ENCODE results near the gene KIAA1217.

The KIAA1217 gene

DNA sequence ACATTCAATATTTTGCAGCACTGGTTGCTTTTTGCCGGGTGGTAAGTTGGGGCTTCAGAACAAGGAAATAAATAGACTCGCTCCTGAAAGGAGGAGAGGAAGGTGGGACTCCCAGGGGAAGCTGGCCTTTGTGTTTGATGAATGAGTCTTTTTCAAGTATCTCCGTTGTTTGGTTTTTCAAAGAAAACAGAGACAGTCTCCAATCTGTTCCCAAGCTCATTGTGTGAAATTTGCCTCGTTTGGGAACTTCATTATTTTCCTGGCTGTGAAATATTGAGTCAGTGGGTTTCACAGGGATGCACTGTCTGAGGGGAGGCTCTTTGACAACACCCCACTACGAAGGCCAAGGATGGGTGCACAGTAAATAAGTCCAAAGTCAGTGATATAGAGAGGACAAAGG is 38.7 kb upstream of the KIAA1217 start:
- Histone ChIP-seq H3K4me1 (no peaks in the 10 kb centered on the region), H3K9me3 (no peaks in the 10 kb centered on the region), H3K27me3 (no peaks in the 10 kb centered on the region), H3K27ac (no peak overlapping the region), H3K36me3 (no peaks in the 10 kb centered on the region), H3K4me3 (no peak overlapping the region)
- TF ChIP-seq, protein P1, sequence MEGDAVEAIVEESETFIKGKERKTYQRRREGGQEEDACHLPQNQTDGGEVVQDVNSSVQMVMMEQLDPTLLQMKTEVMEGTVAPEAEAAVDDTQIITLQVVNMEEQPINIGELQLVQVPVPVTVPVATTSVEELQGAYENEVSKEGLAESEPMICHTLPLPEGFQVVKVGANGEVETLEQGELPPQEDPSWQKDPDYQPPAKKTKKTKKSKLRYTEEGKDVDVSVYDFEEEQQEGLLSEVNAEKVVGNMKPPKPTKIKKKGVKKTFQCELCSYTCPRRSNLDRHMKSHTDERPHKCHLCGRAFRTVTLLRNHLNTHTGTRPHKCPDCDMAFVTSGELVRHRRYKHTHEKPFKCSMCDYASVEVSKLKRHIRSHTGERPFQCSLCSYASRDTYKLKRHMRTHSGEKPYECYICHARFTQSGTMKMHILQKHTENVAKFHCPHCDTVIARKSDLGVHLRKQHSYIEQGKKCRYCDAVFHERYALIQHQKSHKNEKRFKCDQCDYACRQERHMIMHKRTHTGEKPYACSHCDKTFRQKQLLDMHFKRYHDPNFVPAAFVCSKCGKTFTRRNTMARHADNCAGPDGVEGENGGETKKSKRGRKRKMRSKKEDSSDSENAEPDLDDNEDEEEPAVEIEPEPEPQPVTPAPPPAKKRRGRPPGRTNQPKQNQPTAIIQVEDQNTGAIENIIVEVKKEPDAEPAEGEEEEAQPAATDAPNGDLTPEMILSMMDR (IDR thresholded peaks at IDR 0.05) = no peak
- DNase-seq = no peak
- intact Hi-C loops (cut with DNase I; ENCODE audit: low total_unique reads) = no loop called here

DNA sequence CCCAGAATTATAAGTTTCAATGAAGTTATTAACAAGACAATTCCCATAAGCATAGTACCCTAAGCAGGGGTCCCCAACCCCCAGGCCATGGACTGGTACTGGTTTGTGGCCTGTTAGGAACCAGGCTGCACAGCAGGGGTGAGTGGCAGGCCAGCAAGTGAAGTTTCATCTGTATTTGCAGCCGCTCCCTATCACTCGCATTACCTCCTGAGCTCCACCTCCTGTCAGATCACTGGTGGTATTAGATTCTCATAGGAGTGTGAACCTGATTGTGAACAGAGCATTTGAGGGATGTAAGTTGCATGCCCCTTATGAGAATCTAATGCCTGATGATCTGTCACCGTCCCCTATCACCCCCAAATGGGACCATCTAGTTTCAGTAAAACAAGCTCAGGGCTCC is 36.0 kb upstream of the KIAA1217 start:
- no peaks in the 10 kb centered on the region for H3K27me3 ChIP-seq
- intact Hi-C loops (cut with DNase I; ENCODE audit: low total_unique reads) = no loop called here
- peaks cover 0 to 4% (median 0%) of the 10 kb centered on the region in 3 donors for H3K9me3 ChIP-seq
- H3K4me1 ChIP-seq = no peaks in the 10 kb centered on the region
- H3K4me3 ChIP-seq = no peak overlapping the region
- H3K36me3 ChIP-seq = no peaks in the 10 kb centered on the region
- TF ChIP-seq, protein P1 (IDR thresholded peaks at IDR 0.05) = no peak
- no peak overlapping the region for H3K27ac ChIP-seq
- DNase-seq = no peak

DNA sequence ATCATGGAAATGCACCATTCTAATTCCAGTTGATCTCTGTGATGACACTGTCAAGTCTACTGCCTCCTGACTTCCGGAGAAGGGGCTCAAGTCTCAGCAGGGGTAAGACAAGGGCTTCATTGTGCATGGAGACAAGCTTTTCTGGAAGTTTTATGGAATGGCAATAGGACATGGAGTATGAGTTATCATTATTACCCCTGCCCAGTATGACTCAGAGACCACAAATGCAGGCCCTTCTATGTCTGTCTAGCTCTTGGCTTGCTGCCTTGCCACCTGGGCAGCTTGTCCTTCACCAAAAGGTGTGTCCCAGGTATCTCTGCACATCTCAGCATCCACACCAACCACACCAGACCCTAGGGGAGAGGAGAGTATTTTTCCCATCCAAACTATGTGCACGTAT is 34.9 kb upstream of the KIAA1217 start:
- H3K4me1 ChIP-seq = no peaks in the 10 kb centered on the region
- H3K9me3 ChIP-seq = peaks cover 0 to 4% (median 0%) of the 10 kb centered on the region in 3 donors
- no peak overlapping the region for H3K27ac ChIP-seq
- DNase-seq = no peak
- H3K36me3 ChIP-seq = no peaks in the 10 kb centered on the region
- TF ChIP-seq, protein P1 (IDR thresholded peaks at IDR 0.05) = no peak
- H3K4me3 ChIP-seq = no peak overlapping the region
- H3K27me3 ChIP-seq = no peaks in the 10 kb centered on the region
- intact Hi-C loops (cut with DNase I; ENCODE audit: low total_unique reads) = no loop called here

DNA sequence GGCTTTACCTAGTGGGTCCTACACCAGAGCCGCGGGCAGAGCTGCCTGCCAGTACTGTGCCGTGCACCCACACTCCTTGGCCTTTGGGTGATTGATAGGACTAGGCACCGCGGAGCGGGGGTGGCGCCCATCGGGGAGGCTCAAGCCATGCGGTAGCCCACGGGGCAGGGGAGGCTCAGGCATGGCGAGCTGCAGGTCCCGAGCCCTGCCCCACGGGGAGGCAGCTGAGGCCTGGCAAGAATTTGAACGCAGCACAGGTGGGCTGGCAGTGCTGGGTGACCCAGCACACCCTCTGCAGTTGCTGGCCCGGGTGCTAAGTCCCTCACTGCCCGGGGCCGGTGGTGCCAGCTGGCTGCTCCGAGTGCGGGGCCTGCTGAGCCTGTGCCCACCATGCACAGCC is 32.3 kb upstream of the KIAA1217 start:
- Histone ChIP-seq H3K4me3 (no peak overlapping the region), H3K4me1 (no peaks in the 10 kb centered on the region), H3K36me3 (no peaks in the 10 kb centered on the region), H3K27me3 (no peaks in the 10 kb centered on the region), H3K9me3 (peaks cover 0 to 10% (median 0%) of the 10 kb centered on the region in 3 donors), H3K27ac (no peak overlapping the region)
- TF ChIP-seq, protein P1 (IDR thresholded peaks at IDR 0.05) = no peak
- intact Hi-C loops (cut with DNase I; ENCODE audit: low total_unique reads) = no loop called here
- no peak for DNase-seq

DNA sequence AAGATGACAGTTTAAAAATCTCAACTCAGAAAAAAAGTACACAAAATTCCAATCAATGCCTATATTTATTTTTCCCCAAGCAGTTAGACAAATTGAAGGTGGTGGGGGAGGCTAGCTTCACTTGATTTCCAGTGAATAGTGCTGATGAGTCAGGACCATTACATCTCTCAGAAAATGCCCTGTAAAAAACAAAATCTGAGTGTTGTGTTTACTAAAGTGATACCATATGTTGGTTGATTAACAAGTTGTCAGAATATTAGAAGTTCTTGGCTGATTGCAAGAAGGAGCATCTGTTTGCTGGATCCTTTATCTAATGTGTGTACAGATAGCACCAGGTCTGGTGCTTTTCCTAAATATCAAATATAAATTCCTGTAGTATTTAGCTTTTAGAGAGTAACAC is 31.3 kb upstream of the KIAA1217 start:
- H3K4me1 ChIP-seq = no peaks in the 10 kb centered on the region
- TF ChIP-seq, protein P1 (IDR thresholded peaks at IDR 0.05) = no peak
- H3K27me3 ChIP-seq = no peaks in the 10 kb centered on the region
- no peak overlapping the region for H3K4me3 ChIP-seq
- H3K36me3 ChIP-seq = no peaks in the 10 kb centered on the region
- DNase-seq = no peak
- H3K27ac ChIP-seq = no peak overlapping the region
- intact Hi-C loops (cut with DNase I; ENCODE audit: low total_unique reads) = no loop called here
- peaks cover 0 to 10% (median 0%) of the 10 kb centered on the region in 3 donors for H3K9me3 ChIP-seq

DNA sequence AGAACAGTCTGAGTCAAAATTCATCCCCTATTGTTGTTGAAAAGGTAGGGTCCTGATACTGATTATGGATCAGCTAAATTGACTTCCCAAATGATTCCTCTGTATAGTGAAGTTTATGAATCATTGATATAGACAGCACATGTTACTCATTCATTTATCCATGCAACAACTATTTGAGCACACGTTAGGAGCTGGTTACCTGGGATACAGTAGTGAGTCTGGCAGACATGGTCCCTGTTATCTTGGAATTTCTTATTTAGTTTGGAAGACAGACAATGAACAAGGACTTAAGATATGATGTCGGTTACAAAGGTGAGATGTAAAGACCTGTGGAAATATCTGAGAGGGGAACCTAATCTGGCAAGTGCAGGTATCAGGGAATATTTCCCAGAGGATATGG is 28.0 kb upstream of the KIAA1217 start:
- Histone ChIP-seq H3K4me3 (no peak overlapping the region), H3K27me3 (no peaks in the 10 kb centered on the region), H3K36me3 (no peaks in the 10 kb centered on the region), H3K27ac (no peak overlapping the region), H3K4me1 (peaks cover 0 to 6% (median 3%) of the 10 kb centered on the region in 4 donors), H3K9me3 (peaks cover 0 to 7% (median 0%) of the 10 kb centered on the region in 3 donors)
- DNase-seq = no peak
- intact Hi-C loops (cut with DNase I; ENCODE audit: low total_unique reads) = no loop called here
- TF ChIP-seq, protein P1 (IDR thresholded peaks at IDR 0.05) = no peak

All from tibial artery (tissue), 4 donors.